Measurements from ENCODE around the gene ZNF638.

GRCh38 chr2:71461304-71461671 lies 129.7 kb downstream of the ZNF638 start:
- TF ChIP-seq CTCF (IDR thresholded peaks at IDR 0.05) (no peak), POLR2A (IDR thresholded peaks at IDR 0.05) (no peak)

Measured in right lobe of liver (tissue), 4 donors.